Panc1 (cell line): ENCODE results near the gene TBCB. TPM values are rescaled to one million over a fixed set of nuclear protein-coding genes. Genes with fewer than 3 reads are reported as not detected.

Source experiments
- ATAC-seq: fragments of 200-7000 bp; cut with Tn5 transposase; 2 replicates; pipeline ENCODE4 v1.9.1; 2020; ENCODE audit warnings: mild to moderate bottlenecking, moderate library complexity
- BruUV-seq: library from RNA; stranded (reverse); fragments of 400-500 nt; replicated peaks from 2 replicates; lab custom pipeline; 2021; lab: Mats Ljungman, UMichigan
- CTCF ChIA-PET: fragments of 300-600 bp; sonication (Branson Sonifier 250); formaldehyde crosslinking; loops from one replicate; lab custom pipeline; 2022; ENCODE audit warnings: antibody characterized with exemption; lab: Charles Lee
- POLR2A ChIA-PET: fragments of 300-600 bp; sonication (Branson Sonifier 250); formaldehyde crosslinking; loops from one replicate; lab custom pipeline; 2022; ENCODE audit warnings: antibody characterized with exemption; lab: Charles Lee
- DNase-seq: peaks from one replicate; pipeline ENCODE4 v3.0.0-alpha.2; 2010; ENCODE audit warnings: low read depth, low spot score
- H3K27ac ChIP-seq: 2 replicates; pipeline ENCODE4 v1.5.1; 2011; ENCODE audit warnings: mild to moderate bottlenecking, low read length, inconsistent platforms
- H3K27me3 ChIP-seq: fragments of 200-500 bp; sonication (Bioruptor generic); 2 replicates; pipeline ENCODE4 v1.6.0; 2014; ENCODE audit warnings: low read length, inconsistent platforms; ENCODE audit not compliant: control insufficient read depth, insufficient read depth
- H3K36me3 ChIP-seq: fragments of 200-500 bp; sonication (Bioruptor generic); 2 replicates; pipeline ENCODE4 v1.5.1; 2014; ENCODE audit warnings: inconsistent platforms, mild to moderate bottlenecking, low read length, moderate library complexity; ENCODE audit not compliant: control insufficient read depth, insufficient read depth
- H3K4me1 ChIP-seq: 2 replicates; pipeline ENCODE4 v1.5.1; 2011; ENCODE audit warnings: inconsistent platforms, mild to moderate bottlenecking, low read length, moderate library complexity; ENCODE audit not compliant: control insufficient read depth, insufficient read depth
- H3K4me3 ChIP-seq, 2 experiments: 2 replicates each; pipeline ENCODE4 v1.5.1; 2011 to 2012; ENCODE audit warnings: low read depth in 2 of 2, low read length in 2 of 2, mild to moderate bottlenecking in 2 of 2, inconsistent platforms in 1 of 2, moderate library complexity in 1 of 2
- H3K9me3 ChIP-seq: fragments of 200-500 bp; sonication (Bioruptor generic); 2 replicates; pipeline ENCODE4 v1.5.1; 2014; ENCODE audit warnings: low read depth, mild to moderate bottlenecking, inconsistent platforms, low read length, moderate library complexity; ENCODE audit not compliant: control insufficient read depth, insufficient read depth
- POLR2AphosphoS5 ChIP-seq: IDR thresholded peaks from 2 replicates; pipeline ENCODE4 v1.6.1; 2012; ENCODE audit warnings: mild to moderate bottlenecking, low read depth, low read length, moderate library complexity
- SIN3A ChIP-seq: IDR thresholded peaks from 2 replicates; pipeline ENCODE4 v1.6.1; 2012; ENCODE audit warnings: low read depth, mild to moderate bottlenecking, low read length, moderate library complexity, borderline replicate concordance; ENCODE audit not compliant: insufficient read depth
- TCF7L2 ChIP-seq: IDR thresholded peaks from 2 replicates; pipeline ENCODE4 v1.6.1; 2011; ENCODE audit warnings: mild to moderate bottlenecking, low read depth, low read length, inconsistent platforms
- in situ Hi-C: cut with HindIII; loops from 2 replicates; pipeline ENCODE4 v1.10.0; 2016; ENCODE audit warnings: low sequenced_read_pairs, low pct_unique_long_range_greater_than_20kb
- intact Hi-C: fragments of 100-400 bp; cut with micrococcal nuclease; formaldehyde crosslinking; loops from one replicate; pipeline ENCODE4 v1.10.0; 2022; ENCODE audit not compliant: unreplicated experiment
- total RNA-seq: library from RNA; stranded (reverse); gene quantifications from one replicate; pipeline ENCODE4 v1.2.1, GENCODE V29; 2021; ENCODE audit not compliant: unreplicated experiment
- TF ChIP-seq, protein P1 (sequence below), 2 experiments: IDR thresholded peaks; 2 replicates each; pipeline ENCODE4 v1.6.1; 2011 to 2012; ENCODE audit warnings: low read depth in 2 of 2, control low read depth in 1 of 2, low read length in 1 of 2, mild to moderate bottlenecking in 1 of 2, moderate library complexity in 1 of 2; ENCODE audit not compliant: insufficient read depth in 1 of 2

TBCB gene
- total RNA-seq, 1 experiment from 2014 or later: 496 TPM

DNA sequence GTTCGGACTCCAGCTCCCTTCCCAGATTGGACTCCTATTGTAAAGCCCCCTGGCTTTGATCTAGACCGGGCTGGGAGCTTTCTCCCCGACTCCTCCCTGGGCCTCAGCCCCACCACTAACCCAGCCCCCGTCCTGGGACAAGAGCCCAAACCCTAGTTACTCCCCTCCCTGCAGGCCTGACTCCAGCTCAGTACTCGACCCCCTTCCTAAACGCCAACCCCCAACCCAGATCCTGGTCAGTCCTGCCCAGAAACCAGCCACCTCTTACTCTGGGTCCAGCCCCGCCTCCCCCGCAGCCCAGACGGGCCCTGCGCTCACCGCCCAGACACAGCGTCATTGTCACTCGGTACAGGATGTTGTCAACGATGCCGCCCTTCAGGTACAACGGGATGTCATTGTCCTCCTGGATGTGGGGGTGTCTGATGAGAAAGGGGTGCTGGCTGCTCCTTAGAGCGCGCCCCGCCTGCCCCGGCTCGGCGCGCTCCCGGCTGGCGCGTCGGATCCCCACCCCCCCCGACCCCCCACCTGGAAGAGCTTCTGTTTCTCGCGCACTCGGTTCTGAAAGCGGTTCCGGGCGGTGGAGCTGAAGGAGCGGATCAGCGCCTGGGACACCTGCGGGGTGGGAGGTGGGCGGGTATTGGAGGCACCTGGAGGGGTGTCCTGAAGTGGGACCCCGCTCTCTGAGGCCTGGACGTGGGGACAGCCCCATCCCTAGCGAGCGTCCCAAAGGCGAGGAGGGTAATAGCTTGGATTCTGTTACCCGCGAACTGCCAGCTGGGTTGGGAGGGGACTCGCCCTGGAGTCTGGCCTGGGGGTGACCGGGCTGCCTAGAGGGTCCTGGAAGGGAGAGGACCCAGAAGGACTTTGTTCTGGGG is 36.1 kb downstream of the TBCB start:
- H3K9me3 ChIP-seq: no peaks in the 10 kb centered on the region
- H3K27ac ChIP-seq: no peak overlapping the region
- intact Hi-C loops (no loop called here), in situ Hi-C loops (no loop called here)
- ATAC-seq: peak; percentile 44
- no peaks in the 10 kb centered on the region for H3K36me3 ChIP-seq
- no peaks in the 10 kb centered on the region for H3K27me3 ChIP-seq
- BruUV-seq: no TSS peak
- no peak for DNase-seq
- ChIA-PET POLR2A (interaction anchor here (0.6 kb wide), 1 partner anchor 21 kb away, joined by 3 read pairs; no protein-coding TSS in a partner anchor), CTCF (no interaction called here)
- TF ChIP-seq TCF7L2: no peak
- TF ChIP-seq POLR2AphosphoS5: no peak
- no peaks in the 10 kb centered on the region for H3K4me1 ChIP-seq
- H3K4me3 ChIP-seq: no peak overlapping the region

DNA sequence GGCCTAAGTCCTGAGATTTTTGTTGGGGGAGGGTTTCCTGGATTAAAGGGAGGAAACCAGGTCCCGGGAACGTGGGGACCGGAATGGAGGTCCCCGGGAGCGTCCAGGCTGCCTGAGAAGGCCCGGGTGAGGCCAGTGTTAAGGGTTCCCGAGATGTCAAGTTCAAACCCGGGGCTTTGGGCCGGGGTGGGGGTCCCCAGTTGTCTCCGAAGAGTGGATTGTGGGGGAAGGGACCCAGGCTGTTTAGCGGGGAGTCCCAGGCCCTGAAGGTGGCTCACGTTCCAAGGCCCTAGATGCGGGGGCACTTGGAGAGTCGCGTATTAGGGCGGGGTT is 36.7 kb downstream of the TBCB start:
- peak; percentile 43; the same call in 1 of the 2 replicates for TF ChIP-seq POLR2AphosphoS5
- TF ChIP-seq, protein P1, sequence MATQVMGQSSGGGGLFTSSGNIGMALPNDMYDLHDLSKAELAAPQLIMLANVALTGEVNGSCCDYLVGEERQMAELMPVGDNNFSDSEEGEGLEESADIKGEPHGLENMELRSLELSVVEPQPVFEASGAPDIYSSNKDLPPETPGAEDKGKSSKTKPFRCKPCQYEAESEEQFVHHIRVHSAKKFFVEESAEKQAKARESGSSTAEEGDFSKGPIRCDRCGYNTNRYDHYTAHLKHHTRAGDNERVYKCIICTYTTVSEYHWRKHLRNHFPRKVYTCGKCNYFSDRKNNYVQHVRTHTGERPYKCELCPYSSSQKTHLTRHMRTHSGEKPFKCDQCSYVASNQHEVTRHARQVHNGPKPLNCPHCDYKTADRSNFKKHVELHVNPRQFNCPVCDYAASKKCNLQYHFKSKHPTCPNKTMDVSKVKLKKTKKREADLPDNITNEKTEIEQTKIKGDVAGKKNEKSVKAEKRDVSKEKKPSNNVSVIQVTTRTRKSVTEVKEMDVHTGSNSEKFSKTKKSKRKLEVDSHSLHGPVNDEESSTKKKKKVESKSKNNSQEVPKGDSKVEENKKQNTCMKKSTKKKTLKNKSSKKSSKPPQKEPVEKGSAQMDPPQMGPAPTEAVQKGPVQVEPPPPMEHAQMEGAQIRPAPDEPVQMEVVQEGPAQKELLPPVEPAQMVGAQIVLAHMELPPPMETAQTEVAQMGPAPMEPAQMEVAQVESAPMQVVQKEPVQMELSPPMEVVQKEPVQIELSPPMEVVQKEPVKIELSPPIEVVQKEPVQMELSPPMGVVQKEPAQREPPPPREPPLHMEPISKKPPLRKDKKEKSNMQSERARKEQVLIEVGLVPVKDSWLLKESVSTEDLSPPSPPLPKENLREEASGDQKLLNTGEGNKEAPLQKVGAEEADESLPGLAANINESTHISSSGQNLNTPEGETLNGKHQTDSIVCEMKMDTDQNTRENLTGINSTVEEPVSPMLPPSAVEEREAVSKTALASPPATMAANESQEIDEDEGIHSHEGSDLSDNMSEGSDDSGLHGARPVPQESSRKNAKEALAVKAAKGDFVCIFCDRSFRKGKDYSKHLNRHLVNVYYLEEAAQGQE (IDR thresholded peaks at IDR 0.05; ENCODE audit: insufficient read depth in 1 of 2, low read depth in 2 of 2, low read length in 1 of 2): no peak
- no TSS peak for BruUV-seq
- POLR2A ChIA-PET: interaction anchor here (0.6 kb wide), 1 partner anchor 21 kb away, joined by 3 read pairs; no protein-coding TSS in a partner anchor
- no peaks in the 10 kb centered on the region for H3K4me1 ChIP-seq
- intact Hi-C loops (no loop called here), in situ Hi-C loops (no loop called here)
- no peak overlapping the region for H3K4me3 ChIP-seq
- DNase-seq (no peak), ATAC-seq (0 out of 2 replicates have a peak, but pooled peaks have one; percentile 3)
- no peaks in the 10 kb centered on the region for H3K36me3 ChIP-seq
- no peak overlapping the region for H3K27ac ChIP-seq
- H3K27me3 ChIP-seq: no peaks in the 10 kb centered on the region
- H3K9me3 ChIP-seq: no peaks in the 10 kb centered on the region
- CTCF ChIA-PET: no interaction called here

DNA sequence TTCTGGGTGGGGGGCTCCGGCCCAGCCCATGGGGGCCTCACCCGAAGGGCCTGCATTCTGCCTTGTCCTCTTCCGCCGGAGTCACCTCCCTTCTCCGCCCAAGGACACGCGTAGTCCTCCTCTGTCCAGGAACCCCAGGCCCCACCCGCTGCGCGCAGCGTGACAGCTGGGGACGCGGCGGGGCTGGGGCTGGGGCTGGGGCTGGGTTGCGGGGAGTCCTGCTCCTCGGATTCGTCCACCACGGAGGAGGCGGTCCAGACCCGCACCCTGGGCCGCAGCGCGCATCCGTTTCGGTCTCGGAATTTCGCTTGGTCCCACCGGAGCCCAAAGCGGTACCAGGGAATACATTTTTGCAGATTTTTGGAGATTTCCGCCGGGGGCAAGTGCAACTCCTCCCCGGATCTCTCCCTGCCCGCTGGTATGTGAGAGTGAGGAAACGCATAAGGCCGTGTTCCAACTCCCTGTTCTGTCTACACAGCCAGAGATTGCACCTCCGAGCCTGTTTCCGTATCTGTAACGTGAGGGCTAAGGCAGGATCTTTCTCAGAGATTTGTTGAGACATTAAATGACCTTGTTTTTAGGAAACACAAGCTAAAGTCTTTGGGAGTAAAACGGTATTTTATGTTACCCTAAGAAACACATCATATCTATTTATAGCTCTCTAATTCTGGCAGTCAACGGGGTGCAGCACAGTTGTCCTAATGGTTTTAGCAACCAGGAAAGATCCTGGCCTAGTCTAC is 37.3 kb downstream of the TBCB start, which contains the start of gene COX7A1:
Gene COX7A1 (minus strand): TSS at position 96 of the 740 bp plus-strand sequence. CDS start 40 bp downstream, at position 56.
- no TSS peak for BruUV-seq
- no peaks in the 10 kb centered on the region for H3K27me3 ChIP-seq
- no peaks in the 10 kb centered on the region for H3K9me3 ChIP-seq
- no peaks in the 10 kb centered on the region for H3K36me3 ChIP-seq
- ATAC-seq (no peak), DNase-seq (no peak)
- H3K27ac ChIP-seq: no peak within 1 kb of the TSS
- TF ChIP-seq POLR2AphosphoS5 (peak; percentile 40; the same call in 1 of the 2 replicates), SIN3A (no peak)
- intact Hi-C loops (no loop called here), in situ Hi-C loops (no loop called here)
- H3K4me1 ChIP-seq: no peaks in the 10 kb centered on the region
- H3K4me3 ChIP-seq: no peak within 1 kb of the TSS
- CTCF ChIA-PET: interaction anchor here (0.7 to 1.0 kb wide), 2 partner anchors 11 to 24 kb away, joined by 3 to 4 read pairs; no protein-coding TSS in a partner anchor
- POLR2A ChIA-PET: interaction anchor here (0.7 kb wide), 1 partner anchor 42 kb away, joined by 3 read pairs; no protein-coding TSS in a partner anchor
